NCI-H1930 (cell line): Measurements from ENCODE around the gene ACTR6.
A peak's percentile ranks its signal among the peaks of the same experiment; 100 is the strongest.
"Not testable (repeated sequence)": the region's sequence is repeated elsewhere in the genome, so short reads cannot be mapped to it uniquely, and the experiment has no call there.

Experiments
- DNase-seq, 2 experiments: peaks; one replicate each; lab custom pipeline; 2025; lab: John Stamatoyannopoulos, UW

Gene ACTR6

DNA sequence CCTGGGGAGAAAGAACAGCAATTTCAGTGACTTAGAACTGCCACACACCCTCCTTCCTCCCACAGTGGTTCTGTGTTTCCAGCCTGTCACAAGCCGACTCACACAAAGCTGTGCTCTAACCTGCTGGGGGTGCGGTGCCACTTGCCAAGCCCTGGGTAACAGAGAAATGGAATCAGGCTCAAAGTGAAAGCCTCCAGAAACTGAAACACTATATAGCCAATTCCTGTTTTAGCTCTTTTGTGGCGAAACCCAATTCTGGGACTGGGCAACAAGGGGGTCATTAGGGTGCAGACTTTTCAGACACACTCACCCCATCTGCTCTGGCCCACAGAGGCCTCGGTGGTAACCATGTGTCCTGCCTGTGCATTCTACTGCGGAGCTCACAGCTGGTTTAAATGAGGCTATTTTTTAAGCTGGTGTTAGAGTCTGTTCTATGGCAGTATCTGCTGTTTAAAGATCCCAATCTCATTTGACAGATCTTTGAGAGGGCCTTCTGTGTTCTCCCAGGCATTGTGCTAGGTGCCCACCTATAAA, 15.2 kb upstream of the ACTR6 start:
- no peak for DNase-seq

DNA sequence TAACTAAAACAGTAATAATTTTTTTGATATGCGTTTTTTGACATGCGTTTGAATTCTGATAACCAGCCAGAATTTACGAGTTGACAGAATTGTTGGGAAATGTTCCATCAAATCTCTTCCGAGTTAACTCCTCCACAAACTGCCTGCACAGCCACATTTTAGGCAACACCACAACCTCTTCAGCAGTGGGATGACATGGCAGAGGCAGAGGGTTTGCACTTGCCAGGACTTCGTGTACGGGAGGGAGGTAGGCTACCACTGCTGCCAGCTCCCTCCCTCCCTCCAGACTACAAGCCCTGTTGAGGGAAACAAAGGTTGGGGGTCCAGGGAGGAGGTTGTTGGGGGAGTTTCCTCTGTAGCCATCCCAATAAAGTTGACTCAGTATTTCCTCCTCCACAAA, 14.5 kb upstream of the ACTR6 start:
- no peak for DNase-seq

DNA sequence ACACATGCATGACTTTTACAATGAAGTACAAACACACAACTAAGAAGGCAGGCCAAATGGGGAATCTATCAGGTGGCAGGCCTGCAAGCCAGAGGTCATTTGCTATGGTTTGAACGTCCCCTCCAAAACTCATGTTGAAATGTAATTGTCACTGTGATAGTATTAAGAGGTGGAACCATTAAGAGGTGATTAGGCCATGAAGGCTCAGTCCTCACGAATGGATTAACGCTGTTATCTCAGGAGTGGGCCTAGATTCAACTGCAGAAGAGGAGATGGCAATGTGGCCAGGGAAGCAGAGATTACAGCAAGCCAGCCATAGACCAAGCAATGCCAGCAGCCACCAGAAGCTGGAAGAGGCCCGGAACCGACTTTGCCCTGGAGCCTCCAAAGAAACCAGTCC, 13.5 kb upstream of the ACTR6 start:
- DNase-seq: no peak

DNA sequence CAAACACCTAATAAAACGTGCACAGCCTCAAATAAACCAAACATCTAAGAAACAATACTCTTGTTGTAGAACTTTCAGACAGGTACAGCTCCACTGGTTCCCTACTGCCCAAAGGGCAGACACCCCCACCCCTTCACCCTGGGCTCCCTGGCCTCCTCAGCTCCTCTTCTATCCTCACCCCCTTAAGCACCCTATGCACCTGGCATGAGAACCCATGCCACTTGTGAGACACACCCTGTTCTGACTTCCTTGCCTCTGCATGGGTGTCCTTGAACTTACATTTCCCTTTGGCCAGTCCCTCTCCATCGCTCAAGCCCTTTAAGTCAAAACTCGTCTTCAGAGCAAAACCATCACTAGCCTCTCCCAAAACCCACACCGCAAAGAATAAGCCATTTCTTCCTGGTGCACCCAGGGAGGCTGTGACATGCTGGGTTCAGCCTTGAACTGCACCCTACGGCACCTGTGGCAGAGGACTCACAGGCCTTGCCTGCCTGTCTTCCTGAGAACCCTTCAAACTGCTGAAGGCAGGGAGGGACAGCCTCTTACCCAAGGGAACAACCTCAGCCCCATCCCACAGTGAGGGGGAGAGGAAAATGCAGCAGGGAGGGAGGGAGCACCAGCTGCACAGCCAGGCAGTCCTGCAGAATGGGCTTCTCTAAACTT, 12.6 kb upstream of the ACTR6 start:
- no peak for DNase-seq

DNA sequence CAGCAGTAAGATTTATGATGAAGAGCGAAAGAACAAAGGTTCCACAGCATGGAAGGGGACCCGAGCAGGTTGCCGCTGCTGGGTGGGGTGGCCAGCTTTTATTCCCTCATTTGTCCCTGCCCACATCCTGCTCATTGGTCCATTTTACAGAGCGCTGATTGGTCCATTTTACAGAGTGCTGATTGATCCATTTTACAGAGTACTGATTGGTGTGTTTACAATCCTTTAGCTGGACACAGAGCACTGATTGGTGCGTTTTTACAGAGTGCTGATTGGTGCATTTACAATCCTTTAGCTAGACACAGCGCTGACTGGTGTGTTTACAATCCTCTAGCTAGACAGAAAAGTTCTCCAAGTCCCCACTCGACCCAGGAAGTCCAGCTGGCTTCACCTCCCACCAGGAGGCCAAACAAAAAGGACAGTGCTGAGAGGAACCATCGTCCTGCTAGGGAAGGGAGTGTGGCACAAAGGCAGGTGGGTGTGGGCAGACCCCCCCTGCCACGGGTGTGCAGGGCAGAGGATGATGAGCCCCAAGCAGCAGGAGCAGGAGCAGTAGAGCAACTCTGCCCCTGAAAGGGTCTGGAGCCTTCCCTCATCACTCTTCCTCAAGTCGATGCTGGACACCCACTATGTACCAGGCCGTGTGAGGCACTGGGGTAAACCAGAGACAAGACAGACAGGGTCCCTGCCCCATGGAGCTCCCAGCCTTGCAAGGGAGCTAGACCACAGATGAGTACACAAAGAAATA, 11.6 kb upstream of the ACTR6 start:
- not testable (repeated sequence) for DNase-seq

DNA sequence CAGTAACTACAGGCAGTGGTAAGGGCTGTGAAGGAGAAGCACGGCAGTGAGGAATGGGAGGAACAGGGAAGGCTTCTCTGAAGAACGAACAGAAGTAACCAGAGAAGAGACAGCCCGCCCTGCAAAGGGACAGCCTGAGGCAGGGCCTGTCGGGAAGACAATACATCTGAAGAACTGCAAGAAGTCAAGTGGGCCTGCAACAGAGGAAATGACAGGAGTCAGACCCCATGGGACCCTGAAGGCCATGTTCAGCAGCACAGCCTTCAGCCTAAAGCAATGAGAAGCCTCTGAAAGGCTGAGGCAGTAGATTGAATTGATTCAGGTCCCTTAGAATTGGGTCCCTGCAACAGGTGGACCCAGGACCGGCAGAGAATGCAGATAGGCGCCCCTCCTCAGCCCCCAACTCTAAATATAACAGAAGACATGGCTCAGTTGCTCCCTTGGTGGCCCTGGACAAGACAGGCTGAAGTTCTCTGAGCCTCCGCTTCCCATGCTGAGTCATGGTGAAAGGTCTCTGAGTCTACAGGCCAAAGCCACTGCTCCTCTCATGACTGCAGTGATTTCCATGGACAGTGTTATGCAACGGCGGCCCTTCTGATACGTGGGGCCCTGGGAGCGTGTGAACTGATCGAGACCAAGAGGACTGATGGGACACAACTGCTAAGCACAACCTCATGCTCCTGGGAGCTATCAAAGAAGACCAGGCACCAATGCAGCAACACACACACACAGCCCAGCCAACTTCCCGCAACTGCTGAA, 10.8 kb upstream of the ACTR6 start:
- no peak for DNase-seq

DNA sequence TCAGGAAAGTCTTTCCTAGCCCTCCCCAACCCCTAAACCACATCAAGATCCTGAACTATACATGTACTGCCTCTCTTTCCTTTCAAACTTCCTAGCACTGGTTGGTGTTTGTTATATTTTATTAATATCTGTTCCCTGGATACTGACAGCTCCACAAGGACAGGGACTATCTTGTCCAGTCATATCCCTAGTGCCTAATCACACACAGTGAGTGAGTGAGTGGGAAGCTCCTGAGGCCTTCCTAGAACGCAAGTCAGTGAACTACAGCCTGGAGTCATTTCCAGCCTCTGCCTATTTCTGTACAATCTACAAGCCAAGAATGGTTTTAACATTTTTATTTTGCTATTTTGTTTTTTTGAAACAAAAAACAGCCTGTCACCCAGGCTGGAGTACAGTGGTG, 7.5 kb upstream of the ACTR6 start:
- DNase-seq: no peak

DNA sequence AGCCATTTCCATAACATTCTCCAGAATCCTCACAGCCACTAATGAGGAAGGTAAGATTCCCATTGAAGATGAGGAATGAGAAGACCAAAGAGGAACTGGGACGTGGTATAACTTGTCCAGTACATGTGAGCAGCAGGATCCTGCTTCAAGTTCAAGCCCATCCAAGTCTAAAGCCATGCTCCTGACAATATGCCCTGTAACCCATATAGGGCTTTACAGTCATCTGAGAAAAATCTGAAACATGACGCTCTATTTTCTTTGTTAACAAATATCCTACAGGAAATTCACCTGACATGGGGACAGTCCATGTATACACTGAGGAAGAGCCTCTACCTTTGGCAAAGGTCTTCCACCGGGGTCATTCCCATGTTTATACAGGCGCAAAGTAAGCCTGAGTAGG, 3.1 kb upstream of the ACTR6 start:
- no peak for DNase-seq

DNA sequence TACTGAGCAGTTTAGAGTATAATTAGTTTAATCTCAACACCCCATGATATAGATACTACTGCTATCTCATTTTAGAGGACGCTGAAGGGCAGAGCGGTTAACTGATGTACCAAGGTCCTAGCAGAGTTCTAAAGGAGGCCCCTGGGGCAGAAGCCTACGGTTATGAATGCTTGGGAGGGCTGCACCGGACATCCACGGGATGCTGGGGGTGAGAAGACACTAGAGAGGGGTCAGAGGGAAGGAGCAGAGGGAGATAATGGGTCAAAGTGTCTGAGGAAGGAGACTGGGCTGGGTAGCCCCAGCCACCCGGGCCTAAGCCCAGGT, 1.6 kb upstream of the ACTR6 start:
- DNase-seq: no peak

DNA sequence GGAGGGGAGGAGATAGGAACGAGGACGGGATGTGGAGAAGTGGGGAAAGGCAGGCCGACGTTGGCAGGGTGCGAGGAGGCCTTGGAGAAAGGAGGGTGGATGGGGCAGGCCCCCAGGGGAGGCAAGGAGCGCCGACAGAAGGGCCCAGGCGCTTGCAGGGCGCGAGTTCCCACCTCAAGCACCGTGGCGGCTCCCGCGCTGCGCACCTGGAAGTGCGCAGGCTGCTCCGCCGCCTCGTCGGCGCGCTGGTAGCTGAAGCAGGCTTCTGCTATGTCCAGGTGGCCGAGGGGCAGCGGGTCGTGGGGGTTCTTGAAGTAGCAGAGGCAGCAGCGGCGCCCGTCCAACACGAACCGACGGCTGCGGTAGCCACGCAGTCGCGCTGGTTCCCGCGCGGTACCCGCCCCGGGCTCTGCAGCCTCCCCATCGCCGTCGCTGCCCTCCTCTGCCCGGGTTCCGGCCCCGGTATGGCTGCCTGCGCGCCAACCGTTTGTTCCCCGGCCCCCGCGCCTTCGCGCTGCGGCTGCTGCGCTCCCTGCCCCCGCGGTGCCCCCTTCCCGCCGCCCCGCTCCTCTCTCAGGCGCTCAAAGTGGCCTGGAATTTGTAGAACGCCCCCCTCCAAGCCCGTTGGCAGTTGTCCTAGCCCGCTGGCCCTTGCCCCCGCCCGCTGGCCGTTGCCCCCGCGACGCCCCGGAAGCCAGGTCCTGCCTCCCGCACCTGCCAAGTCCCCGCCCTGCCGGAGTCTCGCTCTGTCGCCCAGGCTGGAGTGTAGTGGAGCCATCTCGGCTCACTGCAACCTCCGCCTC, 1.1 kb upstream of the ACTR6 start:
- DNase-seq: peak; percentile 64 to 71

DNA sequence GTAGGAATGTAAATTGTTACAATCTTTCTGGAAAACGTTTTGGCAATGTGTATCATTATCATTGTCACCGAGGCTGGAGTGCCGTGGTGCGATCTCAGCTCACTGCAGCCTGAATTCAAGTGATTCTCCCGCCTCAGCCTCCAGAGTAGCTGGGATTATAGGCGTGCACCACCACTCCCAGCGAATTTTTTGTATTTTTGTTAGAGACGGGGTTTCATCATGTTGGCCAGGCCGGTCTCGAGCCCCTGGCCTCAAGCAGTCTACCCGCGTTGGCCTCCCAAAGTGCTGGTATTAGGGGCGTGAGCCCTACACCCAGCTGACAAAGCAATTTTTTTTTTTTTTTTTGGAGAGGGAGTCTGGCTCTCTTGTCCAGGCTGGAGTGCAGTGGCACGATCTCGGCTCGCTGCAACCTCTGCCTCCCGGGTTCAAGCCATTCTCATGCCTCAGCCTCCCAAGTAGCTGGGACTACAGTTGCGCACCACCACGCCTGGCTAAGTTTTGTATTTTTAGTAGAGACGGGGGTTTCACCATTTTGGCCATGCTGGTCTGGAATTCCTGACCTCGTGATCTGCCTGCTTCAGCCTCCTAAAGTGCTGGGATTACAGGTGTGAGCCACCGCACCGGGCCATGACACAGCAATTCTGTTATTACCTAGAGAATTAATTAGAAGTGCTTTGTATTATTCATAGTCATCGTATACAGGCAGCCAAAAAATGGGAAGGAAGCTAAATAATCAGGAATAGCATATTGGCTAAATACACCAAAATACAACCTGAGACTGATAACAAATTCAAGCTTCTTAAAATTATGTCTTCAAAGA, 1.2 kb downstream of the ACTR6 start:
- DNase-seq: no peak

DNA sequence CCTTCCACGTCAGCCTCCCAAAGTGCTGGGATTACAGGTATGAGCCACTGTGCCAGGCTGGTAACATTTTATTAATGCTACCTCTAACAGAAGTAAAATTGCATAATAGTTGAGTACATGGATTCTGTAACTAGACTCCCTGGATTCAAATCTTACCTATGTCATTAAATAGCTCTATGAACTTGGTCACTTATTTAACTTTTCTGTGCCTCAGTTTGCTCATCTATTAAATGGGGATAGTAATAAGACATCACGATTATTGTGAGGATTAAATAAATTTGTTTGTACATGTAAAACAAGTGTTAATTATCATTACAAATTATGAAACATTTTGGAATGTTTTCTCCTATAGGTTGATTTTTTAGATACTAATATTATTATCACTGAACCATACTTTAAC, 6.7 kb downstream of the ACTR6 start:
- DNase-seq: no peak

DNA sequence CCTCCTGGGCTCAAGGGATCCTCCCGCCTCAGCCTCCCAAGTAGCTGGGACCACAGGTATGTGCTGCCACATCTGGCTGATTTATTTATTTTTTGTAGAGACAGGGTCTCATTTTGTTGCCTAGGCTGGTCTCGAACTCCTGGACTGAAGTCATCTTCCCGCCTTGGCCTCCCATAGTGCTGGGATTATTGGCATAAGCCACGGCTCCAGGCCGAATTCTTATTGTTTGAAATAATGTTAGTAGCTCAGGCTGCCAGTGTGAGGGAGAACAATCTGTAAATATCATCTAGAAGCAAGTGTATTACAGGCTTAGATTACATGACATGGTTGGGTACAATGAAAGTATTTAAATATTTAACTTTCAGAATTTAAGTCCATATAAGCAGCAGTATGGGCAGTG, 8.2 kb downstream of the ACTR6 start:
- DNase-seq: no peak

DNA sequence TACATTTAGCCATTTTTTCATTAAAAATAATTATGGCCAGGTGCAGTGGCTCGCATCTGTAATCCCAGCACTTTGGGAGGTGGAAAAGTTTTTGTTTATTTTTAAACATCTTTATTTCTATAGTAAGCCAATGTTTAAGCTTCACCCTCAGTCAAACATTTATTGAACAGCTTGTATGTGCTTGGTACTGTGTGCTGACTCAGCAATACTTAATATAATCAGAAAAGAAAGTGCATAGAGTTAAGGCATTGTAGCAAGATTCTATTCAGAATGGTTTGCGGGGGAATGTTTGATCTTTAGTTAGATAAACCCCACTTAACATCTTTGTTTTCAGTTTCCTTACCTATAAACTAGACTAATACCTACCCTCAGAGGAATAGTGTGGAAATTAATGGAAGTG, 11.1 kb downstream of the ACTR6 start:
- DNase-seq: no peak

DNA sequence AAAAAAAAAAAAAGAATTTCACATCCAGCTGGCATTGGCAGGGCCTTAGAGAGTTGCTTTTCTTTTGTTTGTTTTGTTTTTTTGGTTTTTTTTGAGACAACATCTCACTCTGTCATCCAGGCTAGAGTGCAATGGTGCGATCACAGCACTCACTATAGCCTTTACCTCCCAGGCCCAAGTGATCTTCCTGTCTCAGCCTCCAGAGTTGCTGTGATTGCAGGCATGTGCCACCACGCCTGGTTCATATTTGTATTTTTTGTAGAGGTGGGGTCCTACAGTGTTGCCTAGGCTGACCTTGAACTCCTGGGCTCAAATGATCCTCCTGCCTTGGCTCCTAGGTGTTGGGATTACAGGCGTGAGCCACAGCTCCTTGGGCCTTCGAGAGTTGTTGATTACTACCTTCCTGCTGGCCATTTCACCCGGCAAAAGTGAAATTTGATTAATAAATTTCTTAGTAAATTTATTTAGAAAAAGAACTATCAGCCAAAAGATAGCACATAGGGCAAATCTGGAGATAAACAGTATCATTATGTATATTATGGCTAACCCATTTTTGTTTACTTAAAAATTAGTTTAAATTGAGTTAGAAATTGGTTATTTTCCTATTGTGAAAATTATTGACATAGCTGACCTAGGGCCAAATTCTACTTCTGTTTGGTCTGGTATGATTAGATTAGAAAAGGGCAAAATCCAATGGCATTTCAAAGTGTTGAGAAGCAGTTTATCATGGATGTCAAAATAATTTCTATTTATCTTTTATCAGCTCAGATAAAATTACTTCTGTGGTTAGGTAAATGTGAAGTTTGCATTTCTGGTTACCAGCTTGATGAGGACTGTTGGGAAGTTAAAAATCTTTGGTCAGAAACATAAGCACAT, 12.6 kb downstream of the ACTR6 start:
- no peak for DNase-seq

DNA sequence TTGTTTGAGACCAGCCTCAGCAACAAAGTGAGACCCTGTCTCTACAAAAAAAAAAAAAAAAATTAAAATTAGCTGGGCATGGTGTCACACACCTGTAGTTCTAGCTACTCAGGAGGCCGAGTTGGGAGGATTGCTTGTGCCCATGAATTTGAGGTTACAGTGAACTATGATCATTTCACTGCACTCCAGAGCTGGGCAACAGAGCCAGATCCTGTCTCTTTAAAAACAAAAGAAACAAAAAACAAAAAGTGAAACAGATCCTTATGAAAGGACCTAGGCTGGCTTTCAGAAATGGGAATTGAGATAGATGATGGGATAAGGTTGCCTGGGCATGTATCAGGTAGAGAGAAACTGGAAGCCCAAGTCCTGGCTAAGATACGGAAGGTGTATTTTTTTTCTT, 13.9 kb downstream of the ACTR6 start:
- DNase-seq: no peak

DNA sequence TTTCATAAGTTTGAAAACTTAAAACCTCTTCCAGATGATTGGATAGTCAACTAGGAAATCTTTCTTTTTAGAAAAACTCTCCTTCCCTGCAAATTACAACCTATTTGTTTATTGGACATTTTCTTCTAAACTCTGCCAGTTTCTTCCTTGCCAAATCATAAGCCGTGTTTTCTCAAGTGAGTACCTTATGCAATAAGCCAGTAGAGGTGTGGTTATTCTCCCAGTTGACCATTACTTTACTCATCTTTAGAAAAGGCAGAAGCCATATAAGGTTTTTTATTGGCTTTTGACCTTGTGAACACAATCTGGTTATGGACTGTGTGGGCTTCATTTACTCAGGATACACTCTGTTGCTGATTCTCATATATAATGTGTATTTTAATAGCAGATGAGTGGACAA, 14.6 kb downstream of the ACTR6 start:
- no peak for DNase-seq

DNA sequence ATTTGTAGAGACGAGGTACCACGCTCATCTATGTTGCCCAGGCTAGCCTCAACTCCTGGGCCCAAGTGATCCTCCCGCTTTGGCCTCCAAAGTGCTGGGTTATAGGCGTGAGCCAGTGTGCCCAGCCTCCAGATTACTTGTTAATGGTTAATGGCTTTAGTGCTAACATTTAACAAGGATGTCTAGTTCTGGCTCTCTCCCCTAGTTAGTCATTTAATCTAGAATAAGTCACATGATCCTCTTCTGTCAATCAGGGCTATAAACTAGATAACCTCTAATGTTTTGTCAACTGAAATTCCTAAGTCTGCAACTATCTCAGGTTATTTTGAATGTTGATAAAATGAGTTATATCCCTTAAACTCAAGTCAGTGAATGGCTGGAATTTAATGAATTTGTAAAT, 15.7 kb downstream of the ACTR6 start:
- DNase-seq: no peak

DNA sequence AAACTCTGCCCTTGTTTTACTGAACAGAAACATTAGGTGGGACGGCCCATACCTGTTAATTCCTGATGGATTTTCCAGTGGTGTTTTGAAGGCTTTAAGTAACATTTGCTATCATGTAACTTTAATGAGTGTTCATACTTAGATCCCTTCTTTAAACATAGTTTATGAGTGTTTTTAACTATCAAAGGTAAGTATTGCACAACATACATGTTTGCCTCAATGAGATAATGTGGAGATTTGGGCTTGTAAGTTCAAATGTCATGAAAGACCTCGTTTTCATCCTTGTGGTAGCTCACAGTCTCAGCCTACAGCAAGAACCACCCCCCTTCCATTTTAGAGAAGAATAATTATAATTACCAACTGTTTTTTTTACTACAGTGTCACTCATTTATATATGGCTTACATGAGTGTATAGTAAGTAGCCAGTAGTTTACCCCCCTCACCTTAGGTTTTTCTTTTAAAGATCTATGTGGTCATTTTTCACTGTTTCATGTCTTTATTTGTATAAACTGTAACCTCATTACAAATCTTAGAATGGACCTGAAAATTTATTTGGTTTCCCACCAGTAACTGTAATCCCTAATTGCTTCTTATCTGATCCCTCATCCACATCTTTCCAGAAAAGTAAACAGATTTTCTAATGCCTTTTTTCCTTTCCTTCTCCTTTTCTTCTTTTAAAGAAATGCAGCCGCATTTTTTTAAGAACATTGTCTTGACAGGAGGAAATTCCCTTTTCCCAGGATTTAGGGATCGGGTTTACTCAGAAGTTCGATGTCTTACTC, 18.9 kb downstream of the ACTR6 start:
- no peak for DNase-seq

DNA sequence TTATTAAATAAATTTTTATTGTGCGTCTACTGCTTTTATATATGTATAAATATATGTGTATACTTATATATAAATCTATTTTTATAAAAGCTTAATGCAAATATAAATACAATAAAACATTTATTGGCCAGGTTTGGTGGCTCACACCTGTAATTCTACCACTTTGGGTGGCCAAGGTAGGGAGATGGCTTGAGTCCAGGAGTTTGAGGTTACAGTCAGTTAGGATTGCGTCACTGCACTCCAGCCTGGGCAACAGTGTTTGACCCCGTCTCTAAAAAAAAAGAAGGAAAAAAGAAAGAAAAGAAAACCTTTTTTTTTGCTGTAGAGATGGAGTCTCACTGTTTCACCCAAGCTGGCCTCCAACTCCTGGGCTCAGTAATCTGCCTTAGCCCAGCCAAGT, 20.9 kb downstream of the ACTR6 start:
- no peak for DNase-seq
